ENCODE data around the gene FHIT.

- TF ChIP-seq POLR2A (IDR thresholded peaks at IDR 0.05; ENCODE audit: low read length), result no peak
- TF ChIP-seq GATA1 (IDR thresholded peaks at IDR 0.05; ENCODE audit: low read depth, low read length), result no peak
Measured at GRCh38 chr3:60898321-60898720, 352.9 kb downstream of the FHIT start.

All from erythroblast (primary cell).